HG02759 (cell line): ENCODE results near the gene ENTPD8.
A peak's percentile ranks its signal among the peaks of the same experiment; 100 is the strongest.

Source experiments
- ATAC-seq: cut with Tn5 transposase; IDR thresholded peaks from one replicate; pipeline ENCODE4 v1.9.1; 2021; ENCODE audit warnings: mild to moderate bottlenecking, moderate library complexity; ENCODE audit not compliant: unreplicated experiment

Gene ENTPD8

GRCh38 chr9:137433349-137433915, 7.7 kb downstream of the ENTPD8 start:
- no peak for ATAC-seq

GRCh38 chr9:137432687-137433348, 8.3 kb downstream of the ENTPD8 start:
- no peak for ATAC-seq

GRCh38 chr9:137431416-137431931, 9.7 kb downstream of the ENTPD8 start:
- ATAC-seq: no peak

GRCh38 chr9:137430723-137431415, 10.3 kb downstream of the ENTPD8 start:
- ATAC-seq: no peak

GRCh38 chr9:137429974-137430722, 11.0 kb downstream of the ENTPD8 start:
- ATAC-seq: no peak

- ATAC-seq: no peak
These were observed 11.6 kb downstream of the ENTPD8 start for GRCh38 chr9:137429546-137429890.

GRCh38 chr9:137428841-137429545, 12.2 kb downstream of the ENTPD8 start:
- no peak for ATAC-seq

- ATAC-seq: no peak
These were observed 12.9 kb downstream of the ENTPD8 start for GRCh38 chr9:137428311-137428630.

- ATAC-seq: no peak
These were observed 13.5 kb downstream of the ENTPD8 start for GRCh38 chr9:137427454-137428310.

- ATAC-seq: no peak
These were observed 15.0 kb downstream of the ENTPD8 start for GRCh38 chr9:137426018-137426681.

- ATAC-seq: peak; percentile 31
These were observed 17.5 kb downstream of the ENTPD8 start for GRCh38 chr9:137423514-137424291.

- peak; percentile 92 for ATAC-seq
These were observed 18.3 kb downstream of the ENTPD8 start, which contains the start of the genes EXD3 and NOXA1 for GRCh38 chr9:137422604-137423513. Gene EXD3 (minus strand): TSS chr9:137423162. CDS start chr9:137395357, 27,805 bp downstream. Gene NOXA1 (plus strand): TSS chr9:137423393. CDS start chr9:137423530, 137 bp downstream.

GRCh38 chr9:137421838-137422603, 19.1 kb downstream of the ENTPD8 start:
- no peak for ATAC-seq

GRCh38 chr9:137417161-137418021, 23.8 kb downstream of the ENTPD8 start:
- ATAC-seq: no peak

GRCh38 chr9:137416563-137417151, 24.5 kb downstream of the ENTPD8 start:
- no peak for ATAC-seq
